Loucy (cell line): ENCODE results near the gene GABBR2.

Source experiments
- H2AFZ ChIP-seq: fragments of 200-600 bp; sonication (generic); 2 replicates; pipeline ENCODE4 v1.6.0; 2016; ENCODE audit warnings: antibody characterized with exemption, mild to moderate bottlenecking, low read length, moderate library complexity
- H3F3A ChIP-seq: fragments of 200-600 bp; 2 replicates; pipeline ENCODE4 v1.6.0; 2016; ENCODE audit warnings: antibody characterized with exemption, low read depth, mild to moderate bottlenecking
- H3K27me3 ChIP-seq: fragments of 200-600 bp; sonication (generic); 2 replicates; pipeline ENCODE4 v1.6.1; 2014; ENCODE audit warnings: low read length, mild to moderate bottlenecking; ENCODE audit not compliant: insufficient read depth, poor library complexity, severe bottlenecking
- H3K36me3 ChIP-seq: fragments of 200-600 bp; sonication (generic); 2 replicates; pipeline ENCODE4 v1.6.1; 2016; ENCODE audit warnings: low read length; ENCODE audit not compliant: insufficient read depth
- H3K4me1 ChIP-seq: fragments of 200-600 bp; sonication (generic); 2 replicates; pipeline ENCODE4 v1.5.1; 2014; ENCODE audit warnings: low read length, mild to moderate bottlenecking; ENCODE audit not compliant: insufficient read depth, poor library complexity, severe bottlenecking
- H3K4me2 ChIP-seq: fragments of 200-600 bp; sonication (generic); 2 replicates; pipeline ENCODE4 v1.6.0; 2014; ENCODE audit warnings: antibody characterized with exemption, low read length, low read depth, mild to moderate bottlenecking; ENCODE audit not compliant: poor library complexity, severe bottlenecking
- H3K4me3 ChIP-seq: fragments of 200-600 bp; sonication (generic); 2 replicates; pipeline ENCODE4 v1.5.1; 2014; ENCODE audit warnings: low read length, mild to moderate bottlenecking, mixed read lengths; ENCODE audit not compliant: poor library complexity, severe bottlenecking
- H3K79me2 ChIP-seq: fragments of 200-600 bp; sonication (generic); 2 replicates; pipeline ENCODE4 v1.6.1; 2014; ENCODE audit warnings: low read length; ENCODE audit not compliant: insufficient read depth
- H3K9ac ChIP-seq: fragments of 200-600 bp; sonication (generic); 2 replicates; pipeline ENCODE4 v1.6.0; 2014; ENCODE audit warnings: mild to moderate bottlenecking, low read depth, low read length, moderate library complexity; ENCODE audit not compliant: poor library complexity, severe bottlenecking
- H3K9me2 ChIP-seq: fragments of 200-600 bp; sonication (generic); replicated peaks from 2 replicates; pipeline ENCODE4 v1.6.1; 2016; ENCODE audit warnings: low read depth, low read length, mixed read lengths
- H3K9me3 ChIP-seq: fragments of 200-600 bp; sonication (generic); 2 replicates; pipeline ENCODE4 v1.6.1; 2014; ENCODE audit warnings: mild to moderate bottlenecking, antibody characterized with exemption, low read length, low read depth; ENCODE audit not compliant: insufficient read depth
- H4K20me1 ChIP-seq: fragments of 200-600 bp; sonication (generic); 2 replicates; pipeline ENCODE4 v1.6.0; 2014; ENCODE audit warnings: antibody characterized with exemption, low read length, mild to moderate bottlenecking; ENCODE audit not compliant: insufficient read depth, poor library complexity, severe bottlenecking
- CTCF ChIP-seq: fragments of 200-600 bp; sonication (generic); conservative IDR thresholded peaks from 2 replicates; pipeline ENCODE4 v1.5.1; 2014; ENCODE audit warnings: mild to moderate bottlenecking, antibody characterized with exemption, low read length
- EZH2phosphoT487 ChIP-seq: fragments of 200-600 bp; IDR thresholded peaks from 2 replicates; pipeline ENCODE4 v1.6.1; 2018; ENCODE audit warnings: antibody characterized with exemption, mild to moderate bottlenecking, moderate library complexity, borderline replicate concordance

GABBR2 gene

GRCh38 chr9:98750364-98751060, 41.8 kb upstream of the GABBR2 start:
- Histone ChIP-seq H3K79me2 (no peaks in the 10 kb centered on the region), H2AFZ (no peak overlapping the region), H3K27me3 (no peaks in the 10 kb centered on the region), H3F3A (no peaks in the 10 kb centered on the region), H4K20me1 (no peaks in the 10 kb centered on the region), H3K9me3 (no peaks in the 10 kb centered on the region), H3K9ac (no peak overlapping the region), H3K4me1 (no peaks in the 10 kb centered on the region), H3K4me3 (no peak overlapping the region), H3K4me2 (no peak overlapping the region), H3K36me3 (no peaks in the 10 kb centered on the region), H3K9me2 (no peaks in the 10 kb centered on the region)
- TF ChIP-seq CTCF: no peak

GRCh38 chr9:98747476-98747875, 38.7 kb upstream of the GABBR2 start:
- Histone ChIP-seq H3K9me3 (no peaks in the 10 kb centered on the region), H3K9ac (no peak overlapping the region), H3K4me3 (no peak overlapping the region), H3K27me3 (no peaks in the 10 kb centered on the region), H2AFZ (no peak overlapping the region), H3K36me3 (no peaks in the 10 kb centered on the region), H3K79me2 (no peaks in the 10 kb centered on the region), H3K9me2 (no peaks in the 10 kb centered on the region), H3K4me1 (peaks cover 10% of the 10 kb centered on the region), H4K20me1 (no peaks in the 10 kb centered on the region), H3K4me2 (no peak overlapping the region), H3F3A (no peaks in the 10 kb centered on the region)
- no peak for TF ChIP-seq EZH2phosphoT487
- no peak for TF ChIP-seq CTCF

- H3K9ac ChIP-seq: no peak overlapping the region
- peaks cover 8% of the 10 kb centered on the region; the same call in 1 of the 2 replicates for H3F3A ChIP-seq
- H3K27me3 ChIP-seq: no peaks in the 10 kb centered on the region
- H3K9me2 ChIP-seq: no peaks in the 10 kb centered on the region
- H2AFZ ChIP-seq: no peak overlapping the region
- H3K4me2 ChIP-seq: no peak overlapping the region
- no peaks in the 10 kb centered on the region for H3K79me2 ChIP-seq
- peaks cover 29% of the 10 kb centered on the region for H3K4me1 ChIP-seq
- TF ChIP-seq CTCF (no peak), EZH2phosphoT487 (no peak)
- H3K36me3 ChIP-seq: no peaks in the 10 kb centered on the region
- H4K20me1 ChIP-seq: no peaks in the 10 kb centered on the region
- H3K9me3 ChIP-seq: no peaks in the 10 kb centered on the region
- no peak overlapping the region for H3K4me3 ChIP-seq
These were observed 36.7 kb upstream of the GABBR2 start for GRCh38 chr9:98745470-98745869.
